GM12874 (cell line): ENCODE measurements around the gene MDN1.

Experiments
- CTCF ChIP-seq: IDR thresholded peaks from 2 replicates; pipeline ENCODE4 v1.5.1; 2011; ENCODE audit warnings: low read depth, mild to moderate bottlenecking, control low read depth, low read length, moderate library complexity; ENCODE audit not compliant: insufficient read depth

The MDN1 gene

GRCh38 chr6:89819336-89820130 is at the start of gene MDN1:
TSS of gene MDN1 (minus strand) at chr6:89819794. CDS start at chr6:89819607, 187 bp downstream.
- no peak for TF ChIP-seq CTCF

- TF ChIP-seq CTCF, result no peak
Observed at GRCh38 chr6:89866024-89866678, 46.6 kb upstream of the MDN1 start.

DNA sequence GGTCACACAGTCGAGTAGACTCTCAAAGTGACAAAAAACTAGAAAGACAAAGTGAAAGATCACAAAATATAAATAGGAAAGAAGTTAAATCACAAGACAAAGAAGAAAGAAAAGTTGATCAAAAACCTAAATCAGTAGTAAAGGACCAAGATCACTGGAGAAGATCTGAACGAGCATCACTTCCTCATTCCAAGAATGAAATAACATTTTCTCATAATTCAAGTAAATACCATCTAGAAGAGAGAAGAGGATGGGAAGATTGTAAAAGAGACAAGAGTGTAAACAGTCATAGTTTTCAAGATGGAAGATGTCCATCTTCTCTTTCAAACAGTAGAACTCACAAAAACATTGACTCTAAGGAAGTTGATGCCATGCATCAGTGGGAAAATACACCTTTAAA is 43.1 kb upstream of the MDN1 start:
- TF ChIP-seq CTCF, result no peak

DNA sequence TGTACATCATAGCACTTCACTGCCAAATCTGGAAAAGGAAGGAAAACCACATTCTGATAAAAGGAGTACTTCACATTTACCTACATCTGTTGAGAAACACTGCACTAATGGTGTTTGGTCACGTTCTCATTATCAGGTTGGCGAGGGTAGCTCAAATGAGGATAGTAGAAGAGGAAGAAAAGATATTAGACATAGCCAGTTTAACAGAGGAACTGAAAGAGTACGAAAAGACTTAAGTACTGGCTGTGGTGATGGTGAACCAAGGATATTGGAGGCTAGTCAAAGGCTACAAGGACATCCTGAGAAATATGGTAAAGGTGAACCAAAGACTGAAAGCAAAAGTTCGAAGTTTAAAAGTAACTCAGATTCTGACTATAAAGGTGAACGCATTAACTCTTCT is 42.7 kb upstream of the MDN1 start:
- TF ChIP-seq CTCF, result no peak

DNA sequence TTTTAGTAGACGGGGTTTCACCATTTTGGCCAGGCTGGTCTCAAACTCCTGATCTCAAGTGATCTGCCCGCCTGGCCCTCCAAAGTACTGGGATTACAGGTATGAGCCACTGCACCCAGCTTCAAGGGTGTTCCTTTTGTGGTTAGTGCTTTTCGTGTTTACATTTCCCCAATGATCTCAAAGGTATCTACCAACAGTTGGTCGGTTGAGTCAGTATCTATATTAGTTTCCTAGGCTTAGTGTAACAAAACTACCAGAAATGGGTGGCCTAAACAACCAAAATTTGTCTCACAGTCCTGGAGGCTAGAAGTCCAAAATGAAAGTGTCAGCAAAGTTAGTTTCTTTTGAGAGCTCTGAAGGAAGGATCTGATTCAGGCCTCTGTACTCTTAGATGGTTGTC is 40.1 kb upstream of the MDN1 start:
- no peak for TF ChIP-seq CTCF

GRCh38 chr6:89858041-89858440 is 38.4 kb upstream of the MDN1 start:
- TF ChIP-seq CTCF, result no peak

GRCh38 chr6:89853068-89853467 is 33.5 kb upstream of the MDN1 start:
- TF ChIP-seq CTCF, result no peak
